ENCODE measurements around the gene LGI4.

DNA sequence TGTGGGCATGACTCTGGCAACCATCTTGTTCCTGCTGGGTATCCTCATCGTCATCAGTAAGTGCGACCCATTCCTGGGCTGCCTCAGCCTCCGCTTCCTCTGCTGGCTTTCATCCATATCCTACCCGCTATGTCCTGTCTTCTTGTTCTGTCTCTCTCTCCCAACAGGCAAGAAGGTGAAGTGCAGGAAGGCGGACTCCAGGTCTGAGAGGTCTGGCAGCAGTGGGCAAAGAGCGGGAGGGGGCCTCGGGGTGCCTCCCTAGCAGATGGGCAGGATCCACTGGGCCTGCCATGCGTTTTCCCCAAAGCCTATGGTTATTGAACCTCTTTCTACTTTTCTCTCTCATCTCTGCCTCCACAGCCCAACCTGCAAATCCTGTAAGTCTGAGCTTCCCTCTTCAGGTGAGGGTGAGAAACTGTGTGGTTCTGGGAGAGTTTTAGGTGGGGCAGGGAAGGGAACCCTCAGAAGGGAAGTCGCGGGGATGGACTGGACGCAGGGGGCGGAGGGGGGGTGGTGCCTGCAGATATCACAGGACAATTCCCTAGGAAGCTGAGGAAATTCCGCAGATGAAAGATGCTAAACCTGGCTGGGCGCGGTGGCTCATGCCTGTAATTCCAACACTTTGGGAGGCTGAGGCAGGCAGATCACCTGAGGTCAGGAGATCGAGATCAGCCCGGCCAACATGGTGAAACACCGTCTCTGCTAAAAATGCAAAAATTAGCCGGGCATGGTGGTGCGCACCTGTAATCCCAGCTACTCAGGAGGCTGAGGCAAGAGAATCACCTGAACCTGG is 16.6 kb upstream of the LGI4 start:
- TF ChIP-seq, protein P1, sequence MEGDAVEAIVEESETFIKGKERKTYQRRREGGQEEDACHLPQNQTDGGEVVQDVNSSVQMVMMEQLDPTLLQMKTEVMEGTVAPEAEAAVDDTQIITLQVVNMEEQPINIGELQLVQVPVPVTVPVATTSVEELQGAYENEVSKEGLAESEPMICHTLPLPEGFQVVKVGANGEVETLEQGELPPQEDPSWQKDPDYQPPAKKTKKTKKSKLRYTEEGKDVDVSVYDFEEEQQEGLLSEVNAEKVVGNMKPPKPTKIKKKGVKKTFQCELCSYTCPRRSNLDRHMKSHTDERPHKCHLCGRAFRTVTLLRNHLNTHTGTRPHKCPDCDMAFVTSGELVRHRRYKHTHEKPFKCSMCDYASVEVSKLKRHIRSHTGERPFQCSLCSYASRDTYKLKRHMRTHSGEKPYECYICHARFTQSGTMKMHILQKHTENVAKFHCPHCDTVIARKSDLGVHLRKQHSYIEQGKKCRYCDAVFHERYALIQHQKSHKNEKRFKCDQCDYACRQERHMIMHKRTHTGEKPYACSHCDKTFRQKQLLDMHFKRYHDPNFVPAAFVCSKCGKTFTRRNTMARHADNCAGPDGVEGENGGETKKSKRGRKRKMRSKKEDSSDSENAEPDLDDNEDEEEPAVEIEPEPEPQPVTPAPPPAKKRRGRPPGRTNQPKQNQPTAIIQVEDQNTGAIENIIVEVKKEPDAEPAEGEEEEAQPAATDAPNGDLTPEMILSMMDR (conservative IDR thresholded peaks at IDR 0.05; ENCODE audit: low read depth, low read length): no peak
- no peak for TF ChIP-seq EZH2 (IDR thresholded peaks at IDR 0.05; ENCODE audit: borderline replicate concordance, low read depth, low read length, poor library complexity, severe bottlenecking)

Measured in A673 (cell line).